ENCODE measurements around the gene RHOBTB3. TPM values are rescaled to one million over a fixed set of nuclear protein-coding genes. Genes with fewer than 3 reads are reported as not detected.

The RHOBTB3 gene
- total and polyA plus RNA-seq, 11 donors: 24.3 to 116 (median 82.1) TPM

DNA sequence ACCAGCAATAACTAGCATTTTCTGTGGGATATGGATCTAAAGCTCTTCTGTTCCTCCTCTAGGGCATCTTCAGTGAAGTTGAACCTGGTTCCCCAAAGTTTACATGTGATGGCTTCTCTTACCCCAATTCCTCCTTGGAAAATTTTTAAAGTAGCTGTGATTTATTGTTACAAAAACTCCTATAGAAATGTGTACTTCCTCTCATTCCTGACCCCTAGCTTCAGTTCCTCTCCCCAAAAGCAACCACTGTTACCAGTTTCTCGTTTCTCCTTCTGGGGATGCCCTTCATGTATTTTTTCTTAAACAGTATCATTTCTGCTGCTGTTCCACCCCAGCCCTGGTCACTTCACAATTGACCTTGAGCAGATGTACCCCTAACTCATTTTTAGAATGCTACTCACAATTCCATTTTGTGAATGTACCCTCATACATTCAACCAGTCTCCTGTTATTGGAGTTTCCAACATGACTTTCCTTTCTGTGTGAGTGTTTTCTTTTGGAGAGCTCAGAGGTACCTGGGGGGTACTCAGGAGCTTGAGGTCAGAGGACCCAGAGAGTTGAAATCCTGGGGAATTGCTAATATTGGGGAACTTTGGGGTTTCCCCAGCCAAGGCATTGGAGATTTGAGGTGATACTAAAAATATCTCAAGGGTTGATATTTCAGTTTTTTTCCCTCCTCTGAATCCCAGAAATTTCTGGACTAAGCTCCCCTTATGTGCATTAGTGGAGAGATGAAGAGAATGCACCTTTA, 110.0 kb downstream of the RHOBTB3 start:
- intact Hi-C loops (cut with DNase I): loop anchor here in 4 of 10 donors (5.0 to 10.0 kb wide), 2 partner anchors 199 to 286 kb away; partner anchors contain the start of genes ARSK (in 3 of the 4) and SKIC3 (in 3 of the 4)
- Histone ChIP-seq H3K4me1 (peaks cover 0 to 76% (median 17%) of the 10 kb centered on the region in 12 donors), H3K4me3 (no peak overlapping the region), H3K27ac (peak overlapping the region in 7 of 12 donors; percentile 7 to 88 (median 13)), H3K9me3 (no peaks in the 10 kb centered on the region), H3K27me3 (no peaks in the 10 kb centered on the region), H3K36me3 (no peaks in the 10 kb centered on the region)
- ATAC-seq (no peak), DNase-seq (no peak)
- TF ChIP-seq, protein P1, sequence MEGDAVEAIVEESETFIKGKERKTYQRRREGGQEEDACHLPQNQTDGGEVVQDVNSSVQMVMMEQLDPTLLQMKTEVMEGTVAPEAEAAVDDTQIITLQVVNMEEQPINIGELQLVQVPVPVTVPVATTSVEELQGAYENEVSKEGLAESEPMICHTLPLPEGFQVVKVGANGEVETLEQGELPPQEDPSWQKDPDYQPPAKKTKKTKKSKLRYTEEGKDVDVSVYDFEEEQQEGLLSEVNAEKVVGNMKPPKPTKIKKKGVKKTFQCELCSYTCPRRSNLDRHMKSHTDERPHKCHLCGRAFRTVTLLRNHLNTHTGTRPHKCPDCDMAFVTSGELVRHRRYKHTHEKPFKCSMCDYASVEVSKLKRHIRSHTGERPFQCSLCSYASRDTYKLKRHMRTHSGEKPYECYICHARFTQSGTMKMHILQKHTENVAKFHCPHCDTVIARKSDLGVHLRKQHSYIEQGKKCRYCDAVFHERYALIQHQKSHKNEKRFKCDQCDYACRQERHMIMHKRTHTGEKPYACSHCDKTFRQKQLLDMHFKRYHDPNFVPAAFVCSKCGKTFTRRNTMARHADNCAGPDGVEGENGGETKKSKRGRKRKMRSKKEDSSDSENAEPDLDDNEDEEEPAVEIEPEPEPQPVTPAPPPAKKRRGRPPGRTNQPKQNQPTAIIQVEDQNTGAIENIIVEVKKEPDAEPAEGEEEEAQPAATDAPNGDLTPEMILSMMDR (IDR thresholded peaks at IDR 0.05): no peak
- no peak for TF ChIP-seq POLR2A (IDR thresholded peaks at IDR 0.05)
- WGBS, 4 donors: 87 to 96% (median 92%) methylated on average over 1 of the region's 1 CpG

DNA sequence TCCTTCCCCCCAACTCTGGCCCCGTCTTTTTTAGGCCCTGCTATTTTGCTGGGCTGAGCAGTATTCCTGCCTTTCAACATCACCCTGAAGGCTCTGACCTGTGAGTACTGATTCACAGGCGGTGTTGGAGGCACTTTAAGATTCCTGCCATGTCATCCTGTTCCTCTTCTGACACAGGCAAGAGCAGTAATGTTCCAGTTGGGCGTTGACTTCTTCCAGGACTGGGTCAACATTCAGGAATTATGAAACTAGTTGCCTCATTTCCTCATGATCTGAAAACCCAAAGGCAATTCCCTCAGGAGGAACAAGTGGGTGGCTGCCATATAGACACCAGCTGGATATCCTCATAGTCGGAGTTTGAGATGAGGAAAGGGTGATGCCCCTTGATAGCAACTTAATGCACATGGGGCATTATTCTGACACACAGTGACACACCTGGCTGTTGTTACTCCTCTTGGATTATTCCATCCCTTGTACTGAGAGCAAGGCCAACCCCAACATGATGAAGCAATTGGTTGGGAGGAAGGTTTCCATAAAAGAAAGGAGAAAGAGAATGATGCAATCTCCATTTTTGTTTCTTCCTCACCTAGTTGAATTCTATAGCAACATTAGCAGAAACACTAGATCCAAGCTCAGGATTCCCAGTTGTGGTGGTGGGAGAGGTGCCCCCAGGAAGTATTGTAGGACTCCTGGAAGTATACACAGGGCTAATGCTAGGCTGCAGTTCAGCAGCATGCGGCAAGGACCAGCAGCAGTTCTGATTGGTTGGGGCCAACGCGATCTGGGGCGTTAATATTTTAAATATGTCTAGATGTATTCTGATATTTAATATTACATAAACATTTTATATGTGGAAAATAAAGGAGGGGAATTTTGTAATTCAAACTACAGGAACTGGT, 111.0 kb downstream of the RHOBTB3 start:
- intact Hi-C loops (cut with DNase I): loop anchor here in 6 of 10 donors (2.0 to 10.0 kb wide), 4 partner anchors 53 to 287 kb away; partner anchors contain the start of genes ARSK (in 3 of the 6), SKIC3 (in 3 of the 6) and RFESD (in 1 of the 6)
- no peak for TF ChIP-seq POLR2A (IDR thresholded peaks at IDR 0.05)
- TF ChIP-seq, protein P1 (IDR thresholded peaks at IDR 0.05): no peak
- H3K27ac ChIP-seq: peak overlapping the region in 10 of 12 donors; percentile 1 to 88 (median 44)

DNA sequence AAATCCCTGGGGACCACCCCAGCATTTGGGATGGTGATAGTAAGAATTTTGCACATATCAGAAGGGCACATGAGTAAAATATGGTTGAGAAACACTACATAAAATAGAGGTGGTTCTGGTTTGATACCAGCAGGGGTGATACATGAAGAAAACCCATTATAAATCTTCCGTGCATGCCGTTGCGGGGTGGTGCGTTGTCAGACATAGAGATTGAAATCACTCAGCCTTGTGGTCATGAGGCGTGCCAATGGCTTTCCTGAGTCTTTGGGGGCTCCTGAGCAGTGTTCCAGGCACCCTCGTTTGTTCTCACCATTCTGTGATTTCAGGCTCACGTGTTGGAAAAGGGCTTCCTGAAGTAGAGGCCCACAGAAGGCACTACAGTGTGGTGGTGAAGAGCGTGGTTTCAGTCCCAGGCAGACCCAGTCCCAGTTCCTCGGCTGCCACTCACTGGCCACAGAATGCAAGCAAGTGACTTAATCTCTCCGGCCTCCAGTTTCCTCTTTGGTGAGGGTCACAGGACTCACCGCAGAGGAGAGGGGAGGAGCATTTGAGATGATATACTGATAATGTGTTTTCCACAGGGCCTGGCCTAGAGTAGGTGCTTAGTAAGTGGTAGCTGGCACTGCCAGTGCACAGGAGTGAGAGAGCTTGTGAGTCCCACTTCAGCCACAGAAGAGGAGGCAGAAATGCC, 111.9 kb downstream of the RHOBTB3 start:
- TF ChIP-seq POLR2A (IDR thresholded peaks at IDR 0.05): no peak
- TF ChIP-seq, protein P1 (IDR thresholded peaks at IDR 0.05): peak in 7 of 12 donors; percentile 20 to 52 (median 34)
- Histone ChIP-seq H3K27ac (peak overlapping the region in 9 of 12 donors; percentile 7 to 88 (median 46)), H3K4me3 (no peak overlapping the region), H3K9me3 (no peaks in the 10 kb centered on the region), H3K4me1 (peaks cover 0 to 58% (median 12%) of the 10 kb centered on the region in 12 donors), H3K36me3 (no peaks in the 10 kb centered on the region), H3K27me3 (no peaks in the 10 kb centered on the region)
- ATAC-seq (peak; percentile 58 to 84 (median 71)), DNase-seq (peak; percentile 70 to 82 (median 79))
- intact Hi-C loops (cut with DNase I): loop anchor here in 7 of 10 donors (1.0 to 10.0 kb wide), 5 partner anchors 54 to 288 kb away; partner anchors contain the start of genes ARSK (in 3 of the 7), SKIC3 (in 3 of the 7) and RFESD (in 1 of the 7)
- 48 to 77% (median 57%) methylated on average over 11 of the region's 11 CpGs for WGBS, 4 donors

More for the DNA sequence above, 111.0 kb downstream of the RHOBTB3 start:
- no peaks in the 10 kb centered on the region for H3K9me3 ChIP-seq
- no peaks in the 10 kb centered on the region for H3K27me3 ChIP-seq
- peaks cover 0 to 66% (median 12%) of the 10 kb centered on the region in 12 donors for H3K4me1 ChIP-seq
- ATAC-seq: peak; percentile 30 to 84 (median 76)
- no peaks in the 10 kb centered on the region for H3K36me3 ChIP-seq
- H3K4me3 ChIP-seq: no peak overlapping the region
- 66 to 81% (median 73%) methylated on average over 8 of the region's 8 CpGs for WGBS, 4 donors
- peak in 2 of 5 donors; percentile 54 to 63 for DNase-seq
